Brain microvascular endothelial cell (primary cell): ENCODE measurements around the gene FNDC5.
A peak's percentile ranks its signal among the peaks of the same experiment; 100 is the strongest.
"Not testable (repeated sequence)": the region's sequence is repeated elsewhere in the genome, so short reads cannot be mapped to it uniquely, and the experiment has no call there.

Source experiments
- DNase-seq: peaks from one replicate; pipeline ENCODE4 v3.0.0-alpha.2; 2020
- H3K27ac ChIP-seq: fragments of 250-450 bp; sonication (Bioruptor Pico); 2 replicates; pipeline ENCODE4 v1.5.1; 2020; ENCODE audit warnings: mild to moderate bottlenecking, moderate library complexity
- H3K27me3 ChIP-seq: fragments of 250-450 bp; sonication (Bioruptor Pico); replicated peaks from 2 replicates; pipeline ENCODE4 v1.5.1; 2020; ENCODE audit warnings: mild to moderate bottlenecking
- H3K36me3 ChIP-seq: fragments of 250-450 bp; sonication (Bioruptor Pico); replicated peaks from 2 replicates; pipeline ENCODE4 v1.5.1; 2020; ENCODE audit warnings: mild to moderate bottlenecking
- H3K4me3 ChIP-seq: 2 replicates; pipeline ENCODE4 v1.5.1; 2011; ENCODE audit warnings: low read depth, mild to moderate bottlenecking, control low read depth, low read length, moderate library complexity
- in situ Hi-C: cut with HindIII; loops from 2 replicates; pipeline ENCODE4 v1.10.0; 2017; ENCODE audit warnings: low sequenced_read_pairs, low pct_ligation_motif_present
- TF ChIP-seq, protein P1 (sequence below): IDR thresholded peaks from 2 replicates; pipeline ENCODE4 v1.5.1; 2011; ENCODE audit warnings: low read depth, mild to moderate bottlenecking, moderate library complexity, low read length, control low read depth, inconsistent platforms; ENCODE audit errors: missing control alignments

Gene FNDC5

DNA sequence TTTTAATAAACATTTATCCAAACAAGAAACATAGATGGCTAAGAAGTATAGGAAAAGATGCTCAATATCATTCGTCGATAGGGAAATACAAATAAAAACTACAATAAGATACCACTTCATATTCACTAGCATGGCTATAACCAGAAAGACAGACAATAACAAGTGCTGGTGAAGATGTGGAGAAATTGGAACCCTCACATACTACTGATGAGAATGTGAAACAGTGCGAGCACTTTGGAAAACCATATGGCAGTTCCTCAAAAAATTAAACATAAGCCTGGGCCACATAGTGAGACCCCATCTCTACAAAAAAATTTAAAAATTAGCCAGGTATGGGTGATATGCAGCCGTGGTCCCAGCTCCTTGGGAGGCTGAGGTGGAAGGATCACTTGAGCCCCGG, 39.6 kb upstream of the FNDC5 start:
- no peak overlapping the region for H3K4me3 ChIP-seq
- TF ChIP-seq, protein P1, sequence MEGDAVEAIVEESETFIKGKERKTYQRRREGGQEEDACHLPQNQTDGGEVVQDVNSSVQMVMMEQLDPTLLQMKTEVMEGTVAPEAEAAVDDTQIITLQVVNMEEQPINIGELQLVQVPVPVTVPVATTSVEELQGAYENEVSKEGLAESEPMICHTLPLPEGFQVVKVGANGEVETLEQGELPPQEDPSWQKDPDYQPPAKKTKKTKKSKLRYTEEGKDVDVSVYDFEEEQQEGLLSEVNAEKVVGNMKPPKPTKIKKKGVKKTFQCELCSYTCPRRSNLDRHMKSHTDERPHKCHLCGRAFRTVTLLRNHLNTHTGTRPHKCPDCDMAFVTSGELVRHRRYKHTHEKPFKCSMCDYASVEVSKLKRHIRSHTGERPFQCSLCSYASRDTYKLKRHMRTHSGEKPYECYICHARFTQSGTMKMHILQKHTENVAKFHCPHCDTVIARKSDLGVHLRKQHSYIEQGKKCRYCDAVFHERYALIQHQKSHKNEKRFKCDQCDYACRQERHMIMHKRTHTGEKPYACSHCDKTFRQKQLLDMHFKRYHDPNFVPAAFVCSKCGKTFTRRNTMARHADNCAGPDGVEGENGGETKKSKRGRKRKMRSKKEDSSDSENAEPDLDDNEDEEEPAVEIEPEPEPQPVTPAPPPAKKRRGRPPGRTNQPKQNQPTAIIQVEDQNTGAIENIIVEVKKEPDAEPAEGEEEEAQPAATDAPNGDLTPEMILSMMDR, result no peak
- H3K27me3 ChIP-seq, result no peaks in the 10 kb centered on the region
- H3K27ac ChIP-seq, result no peak overlapping the region
- H3K36me3 ChIP-seq, result no peaks in the 10 kb centered on the region
- no peak for DNase-seq
- in situ Hi-C loops, result no loop called here

DNA sequence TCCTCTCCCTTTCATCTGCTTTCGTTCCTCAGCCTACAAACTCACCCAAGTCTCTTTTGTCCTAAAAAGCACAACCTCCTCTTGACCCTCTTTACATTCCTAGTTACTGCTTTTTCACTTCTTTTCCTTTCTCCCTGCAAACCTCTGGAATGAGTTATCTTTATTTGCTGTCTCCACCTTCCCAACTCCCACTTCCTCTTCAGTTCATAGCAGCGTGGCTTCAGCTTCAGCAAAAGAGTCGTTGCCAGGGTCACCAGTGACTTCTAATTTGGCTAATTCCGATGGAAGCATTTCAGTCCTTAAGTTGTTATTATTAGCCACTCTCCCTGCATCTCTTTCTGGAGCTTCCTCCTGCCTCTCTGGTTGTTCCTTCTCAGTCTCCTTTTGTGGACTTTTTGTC, 36.7 kb upstream of the FNDC5 start:
- Histone ChIP-seq H3K27me3 (no peaks in the 10 kb centered on the region), H3K27ac (no peak overlapping the region), H3K4me3 (no peak overlapping the region), H3K36me3 (no peaks in the 10 kb centered on the region)
- peak; percentile 19 for DNase-seq
- in situ Hi-C loops, result no loop called here
- TF ChIP-seq, protein P1, result no peak

DNA sequence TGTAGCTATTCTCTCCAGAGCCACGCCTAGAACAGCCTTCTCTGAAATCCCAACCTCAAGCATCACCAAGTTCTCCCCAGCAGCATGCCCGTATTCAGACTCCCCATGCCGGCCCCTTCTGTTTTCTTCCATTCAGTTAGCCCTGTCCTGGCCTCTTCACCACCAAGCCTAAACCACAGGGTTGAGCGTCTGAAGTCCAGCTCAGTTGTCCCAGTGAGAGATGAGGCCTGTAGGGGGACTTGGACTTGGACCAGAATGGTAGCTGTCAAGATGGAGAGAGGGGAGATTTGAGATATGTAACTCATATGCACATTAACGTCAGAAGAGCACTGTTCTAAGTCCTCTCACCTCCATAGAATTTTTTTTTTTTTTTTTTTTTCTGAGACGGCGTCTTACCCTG, 35.9 kb upstream of the FNDC5 start:
- Histone ChIP-seq H3K4me3 (no peak overlapping the region), H3K27me3 (no peaks in the 10 kb centered on the region), H3K27ac (no peak overlapping the region), H3K36me3 (no peaks in the 10 kb centered on the region)
- TF ChIP-seq, protein P1, result peak; percentile 13
- no peak for DNase-seq
- in situ Hi-C loops, result no loop called here

DNA sequence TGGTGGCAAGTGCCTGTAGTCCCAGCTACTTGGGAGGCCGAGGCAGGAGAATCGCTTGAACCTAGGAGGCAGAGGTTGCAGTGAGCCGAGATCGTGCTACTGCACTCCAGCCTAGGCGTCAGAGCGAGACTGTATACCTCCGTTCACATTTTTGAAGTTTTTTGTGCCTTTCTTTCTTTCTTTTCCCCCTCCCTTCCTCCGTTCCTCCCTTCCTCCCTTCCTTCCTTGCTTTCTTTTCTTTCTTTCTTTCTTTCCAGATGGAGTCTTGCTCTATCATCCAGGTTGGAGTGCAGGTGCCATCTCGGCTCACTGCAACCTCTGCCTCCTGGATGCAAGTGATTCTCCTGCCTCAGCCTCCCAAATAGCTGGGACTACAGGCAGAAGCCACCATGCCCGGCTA, 34.9 kb upstream of the FNDC5 start:
- in situ Hi-C loops, H3K36me3 ChIP-seq, H3K4me3 ChIP-seq, H3K27me3 ChIP-seq, H3K27ac ChIP-seq, DNase-seq: not testable (repeated sequence)

DNA sequence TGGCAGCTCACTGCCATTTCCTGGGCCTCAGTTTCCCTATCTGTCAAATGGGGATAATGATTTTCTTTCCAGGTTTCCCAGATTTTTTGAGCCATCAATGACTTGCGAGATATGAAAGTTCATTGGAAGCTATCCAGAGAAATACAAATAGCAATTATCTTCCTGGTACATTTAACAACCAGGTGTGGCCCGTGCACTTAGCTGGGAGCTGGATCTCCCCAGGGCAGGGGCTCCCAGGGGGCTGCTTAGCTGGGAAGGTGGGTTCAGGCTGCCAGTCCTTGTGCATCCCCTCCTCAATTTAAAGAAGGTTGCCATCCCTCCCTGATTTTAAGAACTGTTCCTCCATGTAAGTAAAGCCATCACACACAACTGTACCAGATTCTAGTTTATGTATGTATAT, 34.1 kb upstream of the FNDC5 start:
- in situ Hi-C loops, result no loop called here
- no peaks in the 10 kb centered on the region for H3K27me3 ChIP-seq
- H3K36me3 ChIP-seq, result no peaks in the 10 kb centered on the region
- TF ChIP-seq, protein P1, result no peak
- no peak for DNase-seq
- no peak overlapping the region for H3K4me3 ChIP-seq
- H3K27ac ChIP-seq, result no peak overlapping the region

DNA sequence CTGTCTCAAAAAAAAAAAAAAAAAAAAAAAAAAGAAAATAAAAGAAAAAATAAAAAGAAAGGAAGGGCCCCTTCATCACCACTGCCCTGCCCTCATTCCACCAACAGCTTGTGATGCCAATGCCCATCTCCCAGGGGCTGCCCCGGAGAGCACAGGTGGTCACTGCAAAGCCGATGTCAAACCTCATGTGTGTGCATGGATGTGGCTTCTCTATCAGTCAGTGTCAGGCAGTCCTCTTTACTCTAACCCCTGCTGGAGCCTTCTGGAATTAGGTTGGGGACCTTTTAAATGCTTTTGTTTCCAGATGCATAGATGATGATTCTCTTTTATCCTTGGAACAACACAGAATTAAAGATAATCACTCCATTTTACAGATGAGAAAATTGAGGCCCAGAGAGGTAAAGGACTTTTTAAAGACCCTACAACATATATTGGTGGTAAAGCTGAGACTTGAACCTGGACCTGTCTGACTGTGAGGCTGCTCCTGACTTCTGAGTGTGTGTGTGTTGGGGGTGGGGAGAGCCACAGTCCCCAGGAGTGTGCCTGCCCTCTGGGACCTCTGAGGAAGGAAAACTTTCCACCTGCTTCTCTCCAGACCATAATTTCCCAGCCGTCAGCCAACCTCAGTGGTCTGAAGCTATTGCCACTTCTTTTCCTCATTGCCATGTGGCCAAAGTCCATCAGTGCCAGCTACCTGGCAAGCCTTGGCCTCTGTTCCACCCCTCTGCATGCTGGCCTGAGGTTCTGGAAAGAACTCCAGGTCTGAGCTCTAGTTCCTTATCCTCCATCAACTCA, 33.5 kb upstream of the FNDC5 start:
- TF ChIP-seq, protein P1, result peak; percentile 20
- no peak for DNase-seq
- H3K27ac ChIP-seq, result no peak overlapping the region
- H3K27me3 ChIP-seq, result no peaks in the 10 kb centered on the region
- no peak overlapping the region for H3K4me3 ChIP-seq
- in situ Hi-C loops, result no loop called here
- H3K36me3 ChIP-seq, result no peaks in the 10 kb centered on the region
